GM12878 (cell line): ENCODE measurements around the gene GNA15. TPM values are rescaled to one million over a fixed set of nuclear protein-coding genes. Genes with fewer than 3 reads are reported as not detected.

Experiments used
- ATAC-seq: fragments of 200-7000 bp; cut with Tn5 transposase; 3 replicates; pipeline ENCODE4 v1.9.1; 2020; ENCODE audit warnings: mild to moderate bottlenecking, moderate library complexity
- BruUV-seq: library from RNA; stranded (reverse); fragments of 400-500 nt; replicated peaks from 2 replicates; lab custom pipeline; 2021; lab: Mats Ljungman, UMichigan
- CTCF ChIA-PET: fragments of 300-600 bp; sonication (Branson Sonifier 250); formaldehyde crosslinking; extraction: SDS; loops from one replicate; lab custom pipeline; 2021; ENCODE audit warnings: inconsistent platforms; lab: Yijun Ruan, JAX
- POLR2A ChIA-PET: fragments of 350-600 bp; formaldehyde crosslinking; extraction: SDS; loops from one replicate; lab custom pipeline; 2021; ENCODE audit warnings: inconsistent platforms; lab: Charles Lee
- RAD21 ChIA-PET: fragments of 300-600 bp; sonication (Branson Sonifier 250); formaldehyde crosslinking; loops from one replicate; lab custom pipeline; 2023; ENCODE audit warnings: antibody characterized with exemption; ENCODE audit not compliant: unreplicated experiment; lab: Charles Lee
- SMC1A ChIA-PET: fragments of 300-600 bp; sonication (Branson Sonifier 250); formaldehyde crosslinking; loops from one replicate; lab custom pipeline; 2023; ENCODE audit not compliant: unreplicated experiment, uncharacterized antibody; lab: Charles Lee
- DNase-seq: peaks from one replicate; pipeline ENCODE4 v3.0.0-alpha.2; 2011; ENCODE audit warnings: low read depth, low spot score
- FAIRE-seq: peaks from 3 replicates; lab custom pipeline; 2011; peaks lifted over from hg19 to GRCh38; lab: Jason Lieb, UNC
- H2AFZ ChIP-seq: 2 replicates; pipeline ENCODE4 v1.6.0; 2011; ENCODE audit warnings: low read depth, low read length, control low read depth; ENCODE audit not compliant: control insufficient read depth
- H3K27ac ChIP-seq: 2 replicates; pipeline ENCODE4 v1.5.1; 2011; ENCODE audit warnings: control low read depth; ENCODE audit not compliant: control insufficient read depth, insufficient read depth
- H3K27me3 ChIP-seq, 2 experiments: replicated peaks in 1 of 2; 2 replicates each; pipeline versions ENCODE4 v1.6.0 to v1.6.1; 2011; ENCODE audit warnings: low read length in 1 of 2; ENCODE audit not compliant: control insufficient read depth in 2 of 2, insufficient read depth in 2 of 2
- H3K36me3 ChIP-seq, 2 experiments: 2 replicates each; pipeline ENCODE4 v1.5.1; 2011; ENCODE audit warnings: low read length in 1 of 2; ENCODE audit not compliant: control insufficient read depth in 2 of 2, insufficient read depth in 2 of 2
- H3K4me1 ChIP-seq: 2 replicates; pipeline ENCODE4 v1.6.1; 2011; ENCODE audit warnings: mild to moderate bottlenecking, low read length, moderate library complexity, mixed read lengths; ENCODE audit not compliant: control insufficient read depth, insufficient read depth
- H3K4me2 ChIP-seq: 2 replicates; pipeline ENCODE4 v1.6.0; 2011; ENCODE audit warnings: control low read depth; ENCODE audit not compliant: control insufficient read depth, insufficient read depth
- H3K4me3 ChIP-seq: fragments of 200-600 bp; sonication (generic); 2 replicates; pipeline ENCODE4 v1.5.1; 2016
- H3K79me2 ChIP-seq: 2 replicates; pipeline ENCODE4 v1.6.0; 2011; ENCODE audit warnings: low read length; ENCODE audit not compliant: control insufficient read depth, insufficient read depth
- H3K9ac ChIP-seq: 2 replicates; pipeline ENCODE4 v1.8.0; 2011; ENCODE audit warnings: low read length, control low read depth, mixed read lengths; ENCODE audit not compliant: control insufficient read depth, insufficient read depth
- H3K9me3 ChIP-seq: replicated peaks from 3 replicates; pipeline ENCODE4 v1.5.1; 2011; ENCODE audit warnings: mild to moderate bottlenecking, low read length; ENCODE audit not compliant: control insufficient read depth, insufficient read depth
- H4K20me1 ChIP-seq: 2 replicates; pipeline ENCODE4 v1.6.0; 2011; ENCODE audit not compliant: control insufficient read depth, insufficient read depth
- CBFB ChIP-seq: IDR thresholded peaks from 2 replicates; pipeline ENCODE4 v1.6.1; 2016; ENCODE audit warnings: antibody characterized with exemption, low read depth
- EZH2 ChIP-seq: IDR thresholded peaks from 2 replicates; pipeline ENCODE4 v1.6.1; 2012; ENCODE audit warnings: low read depth, mild to moderate bottlenecking, control low read depth, inconsistent platforms, low read length, borderline replicate concordance; ENCODE audit not compliant: control insufficient read depth
- FOXM1 ChIP-seq: IDR thresholded peaks from 2 replicates; pipeline ENCODE4 v1.6.1; 2012; ENCODE audit warnings: low read depth, mild to moderate bottlenecking, inconsistent platforms, low read length, moderate library complexity
- IRF4 ChIP-seq: IDR thresholded peaks from 2 replicates; pipeline ENCODE4 v1.6.1; 2011; ENCODE audit warnings: low read depth, low read length
- MEF2A ChIP-seq: IDR thresholded peaks from 2 replicates; pipeline ENCODE4 v1.6.1; 2011; ENCODE audit warnings: low read depth, mild to moderate bottlenecking, low read length, moderate library complexity; ENCODE audit not compliant: insufficient read depth
- NBN ChIP-seq: fragments of 450-650 bp; IDR thresholded peaks from 2 replicates; pipeline ENCODE4 v1.6.1; 2016
- NR2C2 ChIP-seq: IDR thresholded peaks from 2 replicates; pipeline ENCODE4 v1.6.1; 2011; ENCODE audit warnings: borderline replicate concordance, low read depth; ENCODE audit not compliant: control insufficient read depth, insufficient read length
- PAX5 ChIP-seq: IDR thresholded peaks from 2 replicates; pipeline ENCODE4 v1.6.1; 2011; ENCODE audit warnings: low read depth, low read length, borderline replicate concordance
- PML ChIP-seq: IDR thresholded peaks from 2 replicates; pipeline ENCODE4 v1.6.1; 2012; ENCODE audit warnings: low read length, inconsistent platforms
- STAT1 ChIP-seq: fragments of 450-650 bp; conservative IDR thresholded peaks from 2 replicates; pipeline ENCODE4 v1.6.1; 2014; ENCODE audit warnings: antibody characterized with exemption, mild to moderate bottlenecking
- STAT3 ChIP-seq: IDR thresholded peaks from 2 replicates; pipeline ENCODE4 v1.6.1; 2011; ENCODE audit warnings: low read depth, low read length, improper control_type of control experiment
- TBL1XR1 ChIP-seq: IDR thresholded peaks from 2 replicates; pipeline ENCODE4 v1.6.1; 2012; ENCODE audit warnings: low read depth, low read length, improper control_type of control experiment
- WRNIP1 ChIP-seq: IDR thresholded peaks from 2 replicates; pipeline ENCODE4 v1.6.1; 2011; ENCODE audit warnings: low read depth, low read length, improper control_type of control experiment, borderline replicate concordance
- ZNF274 ChIP-seq: IDR thresholded peaks from one replicate; pipeline ENCODE4 v1.8.0; 2011; ENCODE audit not compliant: insufficient read length, insufficient read depth
- WGBS: methylation state at CpG from one replicate; pipeline ENCODE4 v1.1.6; 2016; ENCODE audit warnings: low lambda C conversion rate; ENCODE audit not compliant: insufficient replicate concordance, insufficient coverage; ENCODE audit errors: missing lambda C conversion rate; 5-methylcytosine and 5-hydroxymethylcytosine counted together
- in situ Hi-C: fragments of 300-500 bp; cut with MboI; formaldehyde crosslinking; loops from 9 replicates; pipeline ENCODE4 v1.14.3; 2018; ENCODE audit warnings: mixed read lengths
- intact Hi-C: fragments of 100-400 bp; cut with micrococcal nuclease; formaldehyde crosslinking; loops from one replicate; pipeline ENCODE4 v1.14.2; 2022; ENCODE audit not compliant: unreplicated experiment
- polyA plus RNA-seq, 11 experiments: library from polyadenylated mRNA; depleted of rRNA in 4 of 11; unstranded in 6 of 11; stranded (reverse) in 5 of 11; fragments of >200 nt; fragmentation: Nextera tagmentation in 4 of 11; fragmentation: Illumina TruSeq in 1 of 11; extraction: Ambion mirVana in 4 of 11; extraction: Trizol in 1 of 11; gene quantifications; 1 replicate in 1 of 11; 2 replicates in 10 of 11; pipeline versions ENCODE4 v1.2.1 to v1.2.3, GENCODE V29; 2011 to 2016; ENCODE audit warnings: inconsistent platforms in 2 of 11, missing spikeins in 2 of 11, low read depth in 1 of 11
- total RNA-seq, 4 experiments: library from RNA; depleted of rRNA in 3 of 4; stranded (reverse); fragments of >200 nt in 3 of 4; fragmentation: Illumina TruSeq in 1 of 4; extraction: Trizol in 1 of 4; gene quantifications; 2 replicates each; pipeline versions ENCODE4 v1.2.1 to v1.2.3, GENCODE V29; 2013 to 2021
- TF ChIP-seq, protein P1 (sequence below): IDR thresholded peaks from 2 replicates; pipeline ENCODE4 v1.6.1; 2011; ENCODE audit warnings: borderline replicate concordance, low read depth, mild to moderate bottlenecking, moderate library complexity, low read length; ENCODE audit not compliant: insufficient read depth, poor library complexity, severe bottlenecking
- TF ChIP-seq, protein P2 (sequence below): fragments of 450-650 bp; IDR thresholded peaks from 2 replicates; pipeline ENCODE4 v1.6.1; 2014; ENCODE audit warnings: mild to moderate bottlenecking

Gene GNA15
- total and polyA plus RNA-seq, 10 of the 15 experiments (the other 5 are each of a cell fraction or from before 2014, with no cell fraction given) = 0.42 to 18.0 (median 9.4) TPM

DNA sequence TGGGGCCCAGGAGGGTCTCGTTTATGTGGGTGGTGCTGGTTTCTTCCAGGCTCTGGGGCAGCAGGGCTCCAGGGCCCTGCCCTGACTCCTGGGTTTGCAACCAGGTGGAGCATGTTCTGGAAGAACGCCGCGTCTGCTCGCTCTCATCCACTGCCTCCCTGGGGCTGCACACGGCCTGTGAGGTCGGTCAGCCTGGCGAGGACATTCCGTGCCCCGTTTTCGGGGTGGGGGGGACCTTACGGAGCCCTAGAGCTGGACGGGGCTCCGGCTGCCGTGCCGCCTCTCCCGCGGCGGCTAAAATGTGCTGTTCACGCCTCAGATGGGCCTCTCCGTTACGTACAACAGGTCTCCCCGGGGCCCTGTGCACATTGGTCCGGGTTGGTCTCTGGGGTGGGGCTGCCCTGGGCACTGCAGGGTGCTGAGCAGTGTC is 38.4 kb upstream of the GNA15 start (continued):
- TF ChIP-seq EZH2 (no peak), PAX5 (no peak), ZNF274 (no peak), MEF2A (no peak)

DNA sequence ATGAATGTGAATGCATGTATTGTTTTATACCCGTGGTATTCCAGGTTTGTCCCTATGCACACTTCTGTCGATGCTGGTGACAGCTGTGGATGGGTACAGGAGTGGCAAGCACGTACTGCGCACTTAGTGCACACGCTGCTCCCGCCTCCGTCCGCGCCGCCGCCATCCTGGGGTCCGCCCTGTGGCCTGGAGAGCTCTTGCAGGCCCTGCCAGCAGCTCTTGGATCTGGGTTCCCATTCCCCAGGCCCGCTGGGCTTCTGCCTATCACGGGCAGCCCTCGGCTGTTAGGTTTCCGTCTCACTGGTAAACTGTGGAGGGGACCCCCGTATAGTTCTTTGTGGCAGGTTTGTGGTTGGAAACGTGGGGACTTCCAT is 37.7 kb upstream of the GNA15 start:
- WGBS = 78% methylated on average over 18 of the region's 18 CpGs
- no peaks in the 10 kb centered on the region for H3K36me3 ChIP-seq
- H3K79me2 ChIP-seq = no peaks in the 10 kb centered on the region
- ChIA-PET RAD21 (no interaction called here), CTCF (interaction anchor here (1.3 kb wide), 1 partner anchor 23 kb away, joined by 4 read pairs; no protein-coding TSS in a partner anchor), POLR2A (no interaction called here), SMC1A (no interaction called here)
- H3K27ac ChIP-seq = no peak overlapping the region
- FAIRE-seq (no peak), DNase-seq (no peak), ATAC-seq (no peak)
- in situ Hi-C loops (no loop called here), intact Hi-C loops (no loop called here)
- no peaks in the 10 kb centered on the region; a peak in 2 of 4 replicates for H3K27me3 ChIP-seq
- no peaks in the 10 kb centered on the region for H4K20me1 ChIP-seq
- peaks cover 17% of the 10 kb centered on the region for H3K4me1 ChIP-seq
- no TSS peak for BruUV-seq
- no peaks in the 10 kb centered on the region for H3K9me3 ChIP-seq
- no peak overlapping the region for H3K4me2 ChIP-seq
- no peak overlapping the region for H3K9ac ChIP-seq
- no peak overlapping the region for H2AFZ ChIP-seq
- TF ChIP-seq, protein P1, sequence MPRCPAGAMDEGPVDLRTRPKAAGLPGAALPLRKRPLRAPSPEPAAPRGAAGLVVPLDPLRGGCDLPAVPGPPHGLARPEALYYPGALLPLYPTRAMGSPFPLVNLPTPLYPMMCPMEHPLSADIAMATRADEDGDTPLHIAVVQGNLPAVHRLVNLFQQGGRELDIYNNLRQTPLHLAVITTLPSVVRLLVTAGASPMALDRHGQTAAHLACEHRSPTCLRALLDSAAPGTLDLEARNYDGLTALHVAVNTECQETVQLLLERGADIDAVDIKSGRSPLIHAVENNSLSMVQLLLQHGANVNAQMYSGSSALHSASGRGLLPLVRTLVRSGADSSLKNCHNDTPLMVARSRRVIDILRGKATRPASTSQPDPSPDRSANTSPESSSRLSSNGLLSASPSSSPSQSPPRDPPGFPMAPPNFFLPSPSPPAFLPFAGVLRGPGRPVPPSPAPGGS = no peak
- TF ChIP-seq CBFB = no peak
- TF ChIP-seq TBL1XR1 = no peak
- TF ChIP-seq FOXM1 = no peak
- TF ChIP-seq, protein P2, sequence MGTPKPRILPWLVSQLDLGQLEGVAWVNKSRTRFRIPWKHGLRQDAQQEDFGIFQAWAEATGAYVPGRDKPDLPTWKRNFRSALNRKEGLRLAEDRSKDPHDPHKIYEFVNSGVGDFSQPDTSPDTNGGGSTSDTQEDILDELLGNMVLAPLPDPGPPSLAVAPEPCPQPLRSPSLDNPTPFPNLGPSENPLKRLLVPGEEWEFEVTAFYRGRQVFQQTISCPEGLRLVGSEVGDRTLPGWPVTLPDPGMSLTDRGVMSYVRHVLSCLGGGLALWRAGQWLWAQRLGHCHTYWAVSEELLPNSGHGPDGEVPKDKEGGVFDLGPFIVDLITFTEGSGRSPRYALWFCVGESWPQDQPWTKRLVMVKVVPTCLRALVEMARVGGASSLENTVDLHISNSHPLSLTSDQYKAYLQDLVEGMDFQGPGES = no peak
- no peak for TF ChIP-seq PAX5
- no peak for TF ChIP-seq NBN
- no peak for TF ChIP-seq IRF4
- no peak for TF ChIP-seq WRNIP1
- no peak for TF ChIP-seq NR2C2
- no peak for TF ChIP-seq PML
- no peak for TF ChIP-seq STAT1
- no peak for TF ChIP-seq STAT3
- H3K4me3 ChIP-seq = no peak overlapping the region
